ENCODE measurements around the gene SLC16A12.
"Not testable (repeated sequence)": the region's sequence is repeated elsewhere in the genome, so short reads cannot be mapped to it uniquely, and the experiment has no call there.

Gene SLC16A12

DNA sequence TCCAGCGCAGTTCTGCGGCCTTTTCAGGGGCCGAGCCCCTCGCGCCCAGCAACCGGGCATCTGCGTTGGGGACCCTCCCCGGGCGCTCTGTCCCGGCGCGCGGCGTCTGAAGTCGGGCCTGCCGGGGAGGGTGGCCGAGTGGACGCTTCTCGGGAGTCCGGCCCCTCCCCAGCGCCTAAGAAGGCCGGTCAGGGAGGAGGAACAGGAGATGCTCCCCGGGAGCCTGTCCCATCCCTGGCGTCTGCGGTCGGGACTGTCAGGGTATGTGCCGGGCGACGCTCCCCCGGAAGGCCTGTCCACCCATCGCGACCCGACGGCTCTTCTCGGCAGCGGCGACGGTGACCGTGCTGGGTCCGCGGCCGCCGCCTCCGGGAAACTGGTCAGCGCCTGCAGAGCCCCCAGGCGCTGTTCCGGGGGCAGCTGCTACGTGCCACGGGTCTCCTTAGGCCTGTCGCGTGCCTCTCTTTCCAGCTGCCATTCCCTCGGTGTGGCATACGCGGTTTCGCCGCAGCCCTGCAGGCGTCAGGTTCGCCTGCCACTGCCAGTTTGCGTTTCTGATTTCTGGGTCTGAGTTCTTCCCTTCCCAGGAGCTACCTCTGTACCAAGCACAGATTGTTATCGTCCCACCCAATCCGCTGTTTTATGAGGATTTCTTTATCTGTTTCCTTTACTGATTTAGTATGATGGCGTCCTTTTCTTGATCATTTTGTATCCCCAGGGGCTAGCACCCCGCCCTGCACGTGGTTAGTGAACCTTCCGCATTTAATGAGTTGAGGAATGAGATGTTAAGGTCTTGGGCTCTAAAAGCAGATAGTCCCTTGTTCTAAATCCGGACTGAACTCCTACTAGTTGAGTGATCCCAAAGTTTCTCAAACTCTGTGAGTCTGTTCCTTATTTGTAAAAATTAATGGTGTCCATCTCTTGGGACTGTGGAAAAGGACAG, 120.2 kb downstream of the SLC16A12 start:
- no peak for DNase-seq

GRCh38 chr10:89414146-89414878, 121.1 kb downstream of the SLC16A12 start, which contains the start of gene IFIT5:
IFIT5 (plus strand) TSS chr10:89414568; CDS start chr10:89414799, 231 bp downstream.
- peak; percentile 98 for DNase-seq

DNA sequence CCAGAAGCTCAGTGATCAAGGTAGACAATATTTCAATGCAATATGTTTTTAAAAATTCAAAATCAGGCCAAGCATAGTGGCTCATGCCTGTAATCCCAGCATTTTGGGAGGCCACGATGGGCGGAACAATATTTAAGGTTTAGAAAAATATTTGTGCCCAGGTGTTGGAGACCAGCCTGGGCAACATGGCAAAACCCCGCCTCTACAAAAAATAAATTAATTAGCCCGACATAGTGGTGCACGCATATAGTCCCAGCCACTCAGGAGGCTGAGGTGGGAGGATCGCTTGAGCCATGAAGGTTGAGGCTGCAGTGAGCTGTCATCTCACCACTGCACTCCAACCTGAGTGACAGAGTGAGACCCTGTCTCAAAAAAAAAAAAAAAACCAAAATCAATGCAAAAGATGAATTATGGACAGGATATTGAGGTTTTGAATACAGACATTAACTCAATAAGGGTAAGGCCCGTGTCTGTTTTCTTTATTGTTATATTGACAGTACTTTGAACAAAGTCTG, 121.9 kb downstream of the SLC16A12 start:
- no peak for DNase-seq

DNA sequence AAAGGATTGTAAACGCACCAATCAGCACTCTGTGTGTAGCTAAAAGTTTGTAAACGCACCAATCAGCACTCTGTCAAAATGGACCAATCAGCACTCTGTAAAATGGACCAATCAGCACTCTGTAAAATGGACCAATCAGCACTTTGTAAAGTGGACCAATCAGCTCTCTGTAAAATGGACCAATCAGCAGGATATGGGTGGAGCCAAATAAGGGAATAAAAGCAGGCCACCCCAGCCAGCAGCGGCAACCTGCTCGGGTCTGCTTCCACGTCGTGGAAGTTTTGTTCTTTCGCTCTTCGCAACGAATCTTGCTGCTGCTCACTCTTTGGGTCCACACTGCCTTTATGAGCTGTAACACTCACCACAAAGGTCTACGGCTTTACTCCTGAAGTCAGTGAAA, 123.1 kb downstream of the SLC16A12 start:
- DNase-seq: not testable (repeated sequence)

DNA sequence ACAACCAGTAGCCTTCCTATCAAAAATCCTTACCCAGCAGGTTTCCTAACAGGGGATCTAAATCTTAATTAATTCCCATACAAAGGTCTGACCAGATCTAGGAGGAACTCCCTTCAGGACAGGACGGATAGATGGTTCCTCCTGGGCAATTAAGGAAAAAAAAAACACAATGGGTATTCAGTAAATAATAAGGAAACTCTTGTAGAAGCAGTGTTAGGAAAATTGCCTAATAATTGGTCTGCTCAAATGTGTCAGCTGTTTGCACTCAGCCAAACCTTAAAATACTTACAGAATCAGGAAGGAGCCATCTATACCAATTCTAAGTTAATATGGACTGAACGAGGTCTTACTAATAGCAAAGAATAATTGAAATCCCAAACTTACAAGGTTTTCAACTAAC, 124.3 kb downstream of the SLC16A12 start:
- DNase-seq: not testable (repeated sequence)

- DNase-seq: not testable (repeated sequence)
These were observed 124.8 kb downstream of the SLC16A12 start for GRCh38 chr10:89410551-89410950.

DNA sequence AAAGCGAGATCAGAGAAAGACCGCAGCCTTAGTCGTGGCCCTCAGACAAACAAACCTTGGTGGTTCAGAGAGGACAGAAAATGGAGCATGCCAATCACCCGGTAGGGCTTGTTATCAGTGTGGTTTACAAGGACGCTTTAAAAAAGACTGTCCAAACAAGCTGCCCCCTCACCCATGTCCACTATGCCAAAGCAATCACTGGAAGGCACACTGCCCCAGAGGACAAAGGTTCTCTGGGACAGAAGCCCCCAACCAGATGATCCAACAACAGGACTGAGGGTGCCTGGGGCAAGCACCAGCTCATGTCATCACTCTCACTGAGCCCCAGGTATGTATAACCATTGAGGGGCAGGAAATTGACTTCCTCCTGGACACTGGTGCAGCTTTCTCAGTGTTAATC, 126.1 kb downstream of the SLC16A12 start:
- DNase-seq: not testable (repeated sequence)

DNA sequence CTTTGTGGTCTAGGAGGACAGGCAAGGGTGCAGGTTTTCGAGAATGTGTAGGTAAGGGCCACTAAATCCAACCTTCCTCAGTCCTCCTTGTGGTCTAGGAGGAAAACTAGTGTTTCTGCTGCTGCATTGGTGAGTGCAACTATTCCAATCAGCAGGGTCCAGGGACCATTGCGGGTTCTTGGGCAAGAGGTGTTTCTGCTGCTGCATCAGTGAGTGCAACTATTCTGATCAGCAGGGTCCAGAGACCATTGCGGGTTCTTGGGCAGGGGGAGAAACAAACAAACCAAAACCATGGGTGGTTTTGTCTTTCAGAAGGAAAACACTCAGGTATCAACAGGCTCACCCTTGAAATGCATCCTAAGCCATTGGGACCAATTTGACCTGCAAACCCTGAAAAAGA, 127.6 kb downstream of the SLC16A12 start:
- not testable (repeated sequence) for DNase-seq

DNA sequence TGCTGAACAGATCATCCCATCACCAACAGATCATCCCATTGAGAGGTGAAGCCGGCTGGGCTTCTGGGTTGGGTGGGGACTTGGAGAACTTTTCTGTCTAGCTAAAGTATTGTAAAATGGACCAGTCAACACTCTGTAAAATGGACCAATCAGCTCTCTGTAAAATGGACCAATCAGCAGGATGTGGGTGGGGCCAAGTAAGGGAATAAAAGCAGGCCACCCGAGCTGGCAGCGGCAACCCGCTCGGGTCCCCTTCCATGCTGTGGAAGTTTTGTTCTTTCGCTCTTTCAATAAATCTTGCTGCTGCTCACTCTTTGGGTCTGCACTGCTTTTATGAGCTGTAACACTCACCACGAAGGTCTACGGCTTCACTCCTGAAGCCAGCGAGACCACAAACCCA, 129.2 kb downstream of the SLC16A12 start:
- DNase-seq: not testable (repeated sequence)

DNA sequence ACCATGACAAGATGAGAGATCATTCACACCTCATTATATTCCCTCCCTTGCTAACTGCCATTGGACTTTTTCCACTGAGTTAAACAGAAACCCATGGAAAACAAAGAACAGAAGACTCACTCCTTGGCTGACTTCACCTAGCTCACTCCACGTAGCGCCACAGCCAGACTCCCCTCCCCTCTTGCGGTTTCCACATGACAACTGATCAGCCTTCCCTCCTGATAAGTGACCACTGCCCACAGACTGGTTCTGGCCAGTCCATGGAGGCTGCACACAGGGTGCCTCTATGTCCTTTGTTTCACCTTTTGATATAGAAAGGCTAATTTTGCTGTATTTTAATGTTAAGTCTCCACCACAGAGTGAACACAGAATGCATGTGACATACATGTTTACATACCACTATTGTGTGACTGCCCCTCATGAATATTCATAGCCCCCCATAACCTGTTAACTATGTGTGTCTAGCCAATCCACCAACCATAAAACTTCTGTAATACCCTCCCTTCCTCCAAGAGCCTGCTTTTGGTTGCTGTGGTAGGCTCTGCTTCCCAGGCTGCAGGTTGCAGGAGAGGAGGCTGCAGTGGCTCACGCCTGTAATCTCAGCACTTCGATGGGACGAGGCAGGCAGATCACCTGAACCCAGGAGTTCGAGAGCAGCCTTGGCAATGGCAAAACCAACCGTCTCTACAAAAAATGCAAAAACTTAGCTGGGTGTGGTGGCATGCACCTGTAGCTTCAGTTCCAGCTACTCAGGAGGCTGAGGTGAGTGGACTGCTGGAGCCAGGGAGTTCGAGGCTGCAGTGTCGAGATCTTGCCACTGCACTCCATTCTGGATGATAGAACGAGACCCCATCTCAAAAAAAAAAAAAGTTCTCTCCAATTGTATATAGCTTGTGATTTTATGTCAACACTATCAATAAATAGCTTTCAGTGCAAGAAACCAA, 131.0 kb downstream of the SLC16A12 start:
- DNase-seq: peak; percentile 20

DNA sequence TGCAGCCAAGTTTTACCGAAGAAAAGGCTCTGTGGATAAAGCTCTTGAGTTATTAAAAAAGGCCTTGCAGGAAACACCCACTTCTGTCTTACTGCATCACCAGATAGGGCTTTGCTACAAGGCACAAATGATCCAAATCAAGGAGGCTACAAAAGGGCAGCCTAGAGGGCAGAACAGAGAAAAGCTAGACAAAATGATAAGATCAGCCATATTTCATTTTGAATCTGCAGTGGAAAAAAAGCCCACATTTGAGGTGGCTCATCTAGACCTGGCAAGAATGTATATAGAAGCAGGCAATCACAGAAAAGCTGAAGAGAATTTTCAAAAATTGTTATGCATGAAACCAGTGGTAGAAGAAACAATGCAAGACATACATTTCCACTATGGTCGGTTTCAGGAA, 132.4 kb downstream of the SLC16A12 start:
- no peak for DNase-seq

DNA sequence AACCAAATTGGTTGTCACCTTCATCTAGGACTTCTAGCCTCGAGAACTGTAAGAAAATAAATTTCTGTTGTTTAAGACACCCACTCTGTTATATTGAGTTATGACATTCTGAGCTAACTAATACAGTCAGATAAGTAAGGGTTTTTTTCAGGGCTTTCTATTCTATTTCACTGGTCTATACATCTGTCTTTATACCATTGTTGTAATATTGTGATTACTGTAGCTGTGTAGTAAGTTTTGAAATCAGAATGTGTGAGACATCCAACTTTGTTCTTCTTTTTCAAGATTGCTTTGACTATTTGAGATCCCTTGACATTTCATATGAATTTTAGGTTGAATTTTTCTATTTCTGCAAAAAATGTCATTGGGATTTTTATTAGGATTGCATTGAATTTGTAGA, 135.4 kb downstream of the SLC16A12 start:
- no peak for DNase-seq

DNA sequence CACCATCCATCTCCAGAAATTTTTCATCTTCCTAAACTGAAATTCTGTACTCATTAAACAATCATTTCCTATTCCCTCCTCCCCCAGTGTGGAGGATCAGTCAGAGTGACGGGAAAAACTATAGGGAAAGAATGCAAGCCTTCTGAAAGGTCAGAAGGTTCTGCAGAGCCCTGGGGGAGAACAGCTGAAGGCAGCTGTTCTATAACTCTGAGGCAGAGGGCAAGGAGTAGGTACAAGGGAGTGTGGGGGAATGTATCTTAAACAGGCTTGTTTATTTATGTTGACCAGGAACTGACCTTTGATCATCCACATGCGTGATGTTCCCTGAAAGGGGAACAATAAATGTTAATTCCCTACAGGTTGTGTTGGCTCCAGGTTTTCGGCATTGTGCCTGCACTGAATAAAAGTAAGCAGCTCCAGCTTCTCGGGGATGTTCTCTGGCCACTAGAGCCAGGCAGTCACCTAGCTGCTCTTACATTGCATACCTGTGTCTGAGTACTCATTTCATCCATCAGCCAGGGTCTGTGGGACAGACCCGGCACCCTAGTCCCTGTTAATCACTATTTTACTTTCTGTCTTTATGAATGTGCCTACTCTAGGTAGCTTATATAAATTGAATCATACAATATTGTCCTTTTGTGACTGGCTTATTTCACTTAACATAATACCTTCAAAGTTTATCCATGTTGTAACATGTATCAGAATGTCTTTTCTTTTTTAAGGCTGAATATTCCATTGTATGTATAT, 137.2 kb downstream of the SLC16A12 start:
- no peak for DNase-seq

DNA sequence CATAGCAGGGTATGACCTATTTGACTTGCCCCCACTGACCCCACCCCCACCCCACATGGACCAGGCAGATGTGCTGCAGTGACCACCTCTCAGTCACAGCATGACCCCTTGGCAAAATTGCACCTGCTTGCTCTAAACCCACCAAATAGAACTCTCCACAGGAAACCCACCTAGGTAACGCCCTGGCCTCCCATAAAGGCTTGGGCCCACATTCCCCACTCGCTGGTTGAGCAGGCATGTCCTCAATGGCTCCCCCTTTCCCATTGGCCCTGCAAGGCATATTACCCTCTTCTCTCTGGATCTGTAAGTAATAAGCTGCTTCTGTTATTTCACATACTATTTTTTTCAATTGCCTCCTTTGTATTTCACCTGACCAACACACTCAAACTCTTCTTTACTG, 140.3 kb downstream of the SLC16A12 start:
- DNase-seq: no peak

DNA sequence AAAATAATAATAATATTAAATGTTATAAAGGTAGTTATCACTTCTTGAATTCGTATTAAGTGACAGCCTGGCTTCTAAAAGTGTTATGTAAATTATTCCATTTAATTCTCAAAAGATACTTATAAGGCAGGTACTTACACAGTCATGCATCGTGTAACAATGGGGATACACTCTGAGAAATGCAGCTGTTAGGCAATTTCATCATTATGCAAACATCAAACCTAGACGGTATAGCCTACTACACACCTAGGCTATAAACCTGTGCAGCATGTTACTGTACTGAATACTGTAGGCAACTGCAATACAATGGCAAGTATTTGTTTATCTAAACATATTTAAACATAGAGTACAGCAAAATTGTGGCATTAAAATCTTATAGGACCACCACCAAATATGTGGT, 141.5 kb downstream of the SLC16A12 start:
- no peak for DNase-seq

DNA sequence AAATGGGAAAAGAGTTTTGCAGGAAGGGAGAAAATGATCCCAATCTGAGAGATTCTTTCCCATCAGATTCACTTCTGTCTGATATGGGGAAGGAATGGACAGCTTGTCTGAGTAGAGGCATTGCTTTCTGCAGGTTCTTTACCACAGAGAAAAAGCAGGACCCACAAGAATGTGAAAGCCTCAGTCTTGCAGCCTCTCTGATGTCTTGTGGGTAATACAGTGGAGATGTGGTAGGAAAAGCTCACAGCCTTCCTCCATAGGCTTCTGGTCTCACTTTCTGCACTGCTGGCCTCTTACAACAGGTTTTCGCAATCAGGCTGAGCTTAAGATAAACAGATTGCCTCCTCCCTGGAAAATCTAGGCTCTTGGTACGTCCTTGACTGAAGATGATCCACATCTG, 142.4 kb downstream of the SLC16A12 start:
- DNase-seq: peak; percentile 24

- DNase-seq: peak; percentile 68
These were observed 143.3 kb downstream of the SLC16A12 start, which contains the start of gene IFIT1 for GRCh38 chr10:89391907-89392756. IFIT1 (plus strand) TSS chr10:89392623; CDS start chr10:89392713, 90 bp downstream.

DNA sequence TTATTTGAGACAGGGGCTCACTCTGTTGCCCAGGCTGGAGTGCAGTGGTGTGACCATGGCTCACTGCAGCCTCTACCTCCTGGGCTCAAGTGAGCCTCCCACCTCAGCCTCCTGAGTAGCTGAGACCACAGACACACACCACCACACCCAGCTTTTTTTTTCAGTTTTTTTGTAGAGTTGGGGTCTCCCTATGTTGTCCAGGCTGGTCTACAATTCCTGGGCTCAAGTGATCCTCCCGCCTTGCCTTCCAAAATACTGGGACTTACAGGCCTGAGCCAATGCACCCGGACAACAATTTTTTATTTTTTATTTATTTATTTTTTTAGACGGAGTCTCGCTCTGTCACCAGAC, 144.2 kb downstream of the SLC16A12 start:
- DNase-seq: not testable (repeated sequence)

DNA sequence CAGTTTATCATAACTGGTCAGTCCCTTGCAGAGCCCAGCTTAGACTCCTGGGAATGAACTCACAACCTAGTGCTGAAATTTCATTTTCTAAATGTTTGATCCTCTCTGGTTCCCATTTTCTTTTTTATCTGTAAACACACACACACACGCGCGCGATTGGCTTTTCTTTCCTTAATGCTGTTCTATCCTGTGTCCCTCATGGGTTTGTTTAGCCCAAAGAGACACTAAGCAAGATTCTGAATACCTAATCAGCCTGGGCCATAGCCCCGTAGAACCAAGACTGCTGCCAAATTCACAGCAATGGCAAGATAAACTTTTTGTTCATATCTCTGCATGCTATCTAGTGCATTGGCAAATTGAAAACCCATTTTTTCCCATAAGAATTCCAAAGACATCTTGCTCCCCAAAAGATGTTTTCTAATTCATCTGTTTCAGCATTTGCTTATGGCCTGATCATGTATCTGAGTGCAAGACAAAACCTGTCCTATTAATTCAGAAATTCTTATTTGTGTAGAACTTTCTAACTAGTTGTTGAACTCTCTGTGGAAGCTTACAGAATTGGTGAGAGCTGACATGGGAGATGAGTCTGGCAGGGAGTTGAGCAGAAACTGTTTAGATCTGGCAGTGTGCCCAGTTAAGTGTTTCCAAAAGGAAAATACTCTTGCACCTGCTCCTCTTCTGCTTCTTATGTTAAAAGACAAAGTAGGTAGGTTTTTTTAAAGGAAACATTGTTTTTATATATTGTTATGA, 144.7 kb downstream of the SLC16A12 start:
- DNase-seq: no peak
